Hepatocyte (in vitro differentiated cells): Measurements from ENCODE around the gene INHBC.

Experiments used
- CTCF ChIP-seq: fragments of 200-600 bp; sonication (generic); IDR thresholded peaks from 2 replicates; pipeline ENCODE4 v1.5.1; 2016; ENCODE audit warnings: antibody characterized with exemption, mild to moderate bottlenecking; ENCODE audit not compliant: poor library complexity
- EZH2 ChIP-seq: fragments of 200-600 bp; sonication (generic); IDR thresholded peaks from 2 replicates; pipeline ENCODE4 v1.6.1; 2016; ENCODE audit warnings: antibody characterized with exemption, mild to moderate bottlenecking, borderline replicate concordance
- EZH2phosphoT487 ChIP-seq: fragments of 200-600 bp; sonication (generic); IDR thresholded peaks from one replicate; pipeline ENCODE4 v1.6.1; 2018; ENCODE audit warnings: antibody characterized with exemption, mild to moderate bottlenecking, low read depth, moderate library complexity; ENCODE audit not compliant: unreplicated experiment, severe bottlenecking

GRCh38 chr12:57496822-57497221 is 62.2 kb downstream of the INHBC start:
- TF ChIP-seq EZH2phosphoT487 = no peak
- TF ChIP-seq CTCF = no peak
- TF ChIP-seq EZH2 = no peak
